Body of pancreas (tissue), 4 donors: Measurements from ENCODE around the gene CXXC5.

Experiments used
- CTCF ChIP-seq, 7 experiments: fragments of 450-650 bp in 4 of 7; fragments of 200-600 bp in 3 of 7; sonication (generic) in 3 of 7; IDR thresholded peaks; one replicate each; pipeline ENCODE4 v1.5.1; 2016 to 2019; ENCODE audit warnings: antibody characterized with exemption in 7 of 7
- POLR2A ChIP-seq, 3 donors: fragments of 450-650 bp; IDR thresholded peaks; one replicate each; pipeline ENCODE4 v1.6.1; 2016; ENCODE audit warnings: antibody characterized with exemption in 3 of 3, mild to moderate bottlenecking in 2 of 3

- TF ChIP-seq CTCF (IDR thresholded peaks at IDR 0.05) (no peak), POLR2A (IDR thresholded peaks at IDR 0.05) (no peak)
These were observed 51.2 kb downstream of the CXXC5 start for GRCh38 chr5:139699351-139699750.
